ENCODE data around the gene DHFR. TPM values are rescaled to one million over a fixed set of nuclear protein-coding genes. Genes with fewer than 3 reads are reported as not detected.
"Not testable (repeated sequence)": the region's sequence is repeated elsewhere in the genome, so short reads cannot be mapped to it uniquely, and the experiment has no call there.

The DHFR gene
- total RNA-seq (2014; rRNA removed; shearing (Covaris generic)): 61.6 and 63.9 TPM in 2 replicates
- polyA plus RNA-seq (2015; cell fraction: cytosol; rRNA removed): 92.1 and 105 TPM in 2 replicates
- polyA plus RNA-seq (2015; cell fraction: nucleus; rRNA removed): 65.8 and 75.3 TPM in 2 replicates

GRCh38 chr5:80654391-80655230 lies at the start of gene DHFR, which contains the start of gene MSH3:
Gene DHFR (minus strand): TSS chr5:80654983. CDS start chr5:80654489, 494 bp downstream.
Gene MSH3 (plus strand): TSS chr5:80654652. CDS start chr5:80654728, 76 bp downstream.
- DNase-seq (ENCODE audit: low read depth): peak; percentile 90

- DNase-seq (ENCODE audit: low read depth): no peak
These were observed 49.4 kb upstream of the DHFR start for GRCh38 chr5:80704221-80704620.

GRCh38 chr5:80703747-80704146 lies 49.0 kb upstream of the DHFR start:
- no peak for DNase-seq (ENCODE audit: low read depth)

GRCh38 chr5:80703291-80703690 lies 48.5 kb upstream of the DHFR start:
- DNase-seq (ENCODE audit: low read depth): no peak

- no peak for DNase-seq (ENCODE audit: low read depth)
These were observed 46.8 kb upstream of the DHFR start for GRCh38 chr5:80701597-80701996.

- DNase-seq (ENCODE audit: low read depth): no peak
These were observed 43.6 kb upstream of the DHFR start for GRCh38 chr5:80698369-80698768.

GRCh38 chr5:80697100-80697499 lies 42.3 kb upstream of the DHFR start:
- DNase-seq (ENCODE audit: low read depth): no peak

GRCh38 chr5:80696450-80696849 lies 41.7 kb upstream of the DHFR start:
- DNase-seq (ENCODE audit: low read depth): no peak

- no peak for DNase-seq (ENCODE audit: low read depth)
These were observed 40.9 kb upstream of the DHFR start for GRCh38 chr5:80695666-80696065.

GRCh38 chr5:80689627-80690026 lies 34.8 kb upstream of the DHFR start:
- no peak for DNase-seq (ENCODE audit: low read depth)

GRCh38 chr5:80688648-80689420 lies 34.1 kb upstream of the DHFR start:
- DNase-seq (ENCODE audit: low read depth): no peak

GRCh38 chr5:80686757-80687156 lies 32.0 kb upstream of the DHFR start:
- DNase-seq (ENCODE audit: low read depth): peak; percentile 6

- DNase-seq (ENCODE audit: low read depth): no peak
These were observed 21.9 kb upstream of the DHFR start for GRCh38 chr5:80676706-80677105.

GRCh38 chr5:80672140-80672736 lies 17.5 kb upstream of the DHFR start:
- DNase-seq (ENCODE audit: low read depth): peak; percentile 46

GRCh38 chr5:80668016-80668969 lies 13.5 kb upstream of the DHFR start:
- DNase-seq (ENCODE audit: low read depth): no peak

GRCh38 chr5:80667384-80667783 lies 12.6 kb upstream of the DHFR start:
- DNase-seq (ENCODE audit: low read depth): no peak

GRCh38 chr5:80665057-80665456 lies 10.3 kb upstream of the DHFR start:
- DNase-seq (ENCODE audit: low read depth): no peak

GRCh38 chr5:80662108-80662507 lies 7.3 kb upstream of the DHFR start:
- no peak for DNase-seq (ENCODE audit: low read depth)

GRCh38 chr5:80660661-80661060 lies 5.9 kb upstream of the DHFR start:
- not testable (repeated sequence) for DNase-seq (ENCODE audit: low read depth)

- no peak for DNase-seq (ENCODE audit: low read depth)
These were observed 4.3 kb upstream of the DHFR start for GRCh38 chr5:80659106-80659505.

GRCh38 chr5:80656425-80656824 lies 1.6 kb upstream of the DHFR start:
- DNase-seq (ENCODE audit: low read depth): peak; percentile 24
